ENCODE measurements around the gene BAHCC1. TPM values are rescaled to one million over a fixed set of nuclear protein-coding genes. Genes with fewer than 3 reads are reported as not detected.

The BAHCC1 gene
- total RNA-seq, 1 experiment from 2014 or later, result 33.7 TPM

- no peak overlapping the region for H3K4me3 ChIP-seq
- intact Hi-C loops (cut with micrococcal nuclease; ENCODE audit: unreplicated experiment), result no loop called here
- H3K79me2 ChIP-seq (ENCODE audit: low read depth), result no peaks in the 10 kb centered on the region
- no peaks in the 10 kb centered on the region for H3K9me2 ChIP-seq (ENCODE audit: insufficient read depth)
- POLR2A ChIA-PET (ENCODE audit: unreplicated experiment), result interaction anchor here (0.6 kb wide), 1 partner anchor 140 kb away, joined by 12 read pairs; no protein-coding TSS in a partner anchor
- no peak for TF ChIP-seq CTCF (conservative IDR thresholded peaks at IDR 0.05)
- no peak for TF ChIP-seq EZH2 (IDR thresholded peaks at IDR 0.05; ENCODE audit: low read depth)
- CTCF ChIA-PET, result no interaction called here
- H2AFZ ChIP-seq, result no peak overlapping the region
- no peak overlapping the region for H3K4me2 ChIP-seq
- no peaks in the 10 kb centered on the region for H3K27me3 ChIP-seq (ENCODE audit: insufficient read depth, low read depth)
- no peak for DNase-seq
- H3K9me3 ChIP-seq (ENCODE audit: insufficient read depth, low read depth), result no peaks in the 10 kb centered on the region
- H3K27ac ChIP-seq, result no peak overlapping the region
- H3K4me1 ChIP-seq (replicated peaks; ENCODE audit: insufficient read depth), result no peaks in the 10 kb centered on the region
- no peaks in the 10 kb centered on the region for H3F3A ChIP-seq (ENCODE audit: insufficient read depth, low read depth)
- BruUV-seq (replicated peaks), result no TSS peak
- no peaks in the 10 kb centered on the region for H4K20me1 ChIP-seq (ENCODE audit: insufficient read depth)
- H3K36me3 ChIP-seq (ENCODE audit: low read depth), result no peaks in the 10 kb centered on the region
Measured at GRCh38 chr17:81436294-81436849, 41.1 kb downstream of the BAHCC1 start.

DNA sequence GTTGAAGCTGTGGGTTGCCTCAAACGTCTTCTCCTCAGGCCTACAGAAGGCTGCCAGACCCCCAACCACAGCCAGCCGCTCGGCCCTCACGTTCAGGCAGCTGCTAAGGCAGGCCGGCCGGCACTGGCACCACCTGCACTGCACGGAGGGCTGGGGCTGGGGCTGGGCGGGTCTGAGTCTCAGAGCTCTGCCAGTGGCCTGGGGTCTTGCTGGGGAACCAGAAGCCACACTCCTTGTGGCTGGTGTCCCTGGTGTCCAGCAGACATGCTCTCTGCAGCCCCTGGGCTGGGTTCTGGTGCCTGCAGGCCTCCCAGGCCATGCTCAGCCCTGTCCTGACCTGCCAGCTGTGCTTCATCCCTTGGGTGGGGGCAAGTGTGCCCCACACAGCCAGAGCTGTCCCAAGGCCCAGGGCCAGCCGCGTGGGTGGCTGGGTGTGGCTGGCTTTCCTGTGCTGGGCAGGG lies 42.0 kb downstream of the BAHCC1 start:
- ChIA-PET CTCF (no interaction called here), POLR2A (ENCODE audit: unreplicated experiment) (no interaction called here)
- Histone ChIP-seq H3F3A (ENCODE audit: insufficient read depth, low read depth) (no peaks in the 10 kb centered on the region), H3K4me3 (no peak overlapping the region), H3K4me1 (replicated peaks; ENCODE audit: insufficient read depth) (no peaks in the 10 kb centered on the region), H3K9me2 (ENCODE audit: insufficient read depth) (no peaks in the 10 kb centered on the region), H3K27me3 (ENCODE audit: insufficient read depth, low read depth) (no peaks in the 10 kb centered on the region), H3K27ac (no peak overlapping the region), H4K20me1 (ENCODE audit: insufficient read depth) (no peaks in the 10 kb centered on the region), H3K36me3 (ENCODE audit: low read depth) (no peaks in the 10 kb centered on the region), H2AFZ (no peak overlapping the region), H3K79me2 (ENCODE audit: low read depth) (no peaks in the 10 kb centered on the region), H3K4me2 (no peak overlapping the region), H3K9me3 (ENCODE audit: insufficient read depth, low read depth) (no peaks in the 10 kb centered on the region)
- TF ChIP-seq EZH2 (IDR thresholded peaks at IDR 0.05; ENCODE audit: low read depth) (no peak), CTCF (conservative IDR thresholded peaks at IDR 0.05) (no peak)
- intact Hi-C loops (cut with micrococcal nuclease; ENCODE audit: unreplicated experiment), result no loop called here
- BruUV-seq (replicated peaks), result no TSS peak
- no peak for DNase-seq

- H3K79me2 ChIP-seq (ENCODE audit: low read depth), result no peaks in the 10 kb centered on the region
- no peaks in the 10 kb centered on the region for H3K27me3 ChIP-seq (ENCODE audit: insufficient read depth, low read depth)
- no TSS peak for BruUV-seq (replicated peaks)
- no peaks in the 10 kb centered on the region for H3K9me2 ChIP-seq (ENCODE audit: insufficient read depth)
- no peak for DNase-seq
- H3K36me3 ChIP-seq (ENCODE audit: low read depth), result no peaks in the 10 kb centered on the region
- no peaks in the 10 kb centered on the region for H3F3A ChIP-seq (ENCODE audit: insufficient read depth, low read depth)
- no peak for TF ChIP-seq CTCF (conservative IDR thresholded peaks at IDR 0.05)
- TF ChIP-seq EZH2 (IDR thresholded peaks at IDR 0.05; ENCODE audit: low read depth), result no peak
- H3K27ac ChIP-seq, result no peak overlapping the region
- H2AFZ ChIP-seq, result no peak overlapping the region
- H3K4me3 ChIP-seq, result no peak overlapping the region
- ChIA-PET POLR2A (ENCODE audit: unreplicated experiment) (no interaction called here), CTCF (no interaction called here)
- intact Hi-C loops (cut with micrococcal nuclease; ENCODE audit: unreplicated experiment), result no loop called here
- H4K20me1 ChIP-seq (ENCODE audit: insufficient read depth), result no peaks in the 10 kb centered on the region
- H3K4me2 ChIP-seq, result no peak overlapping the region
- no peaks in the 10 kb centered on the region for H3K4me1 ChIP-seq (replicated peaks; ENCODE audit: insufficient read depth)
- no peaks in the 10 kb centered on the region for H3K9me3 ChIP-seq (ENCODE audit: insufficient read depth, low read depth)
Measured at GRCh38 chr17:81438007-81438659, 42.9 kb downstream of the BAHCC1 start.
